IMR-90 (cell line): ENCODE measurements around the gene ZFYVE26. TPM values are rescaled to one million over a fixed set of nuclear protein-coding genes. Genes with fewer than 3 reads are reported as not detected.

ENCODE experiments used
- ATAC-seq: fragments of 200-7000 bp; cut with Tn5 transposase; 2 replicates; pipeline ENCODE4 v1.9.1; 2020; ENCODE audit warnings: low read depth, mild to moderate bottlenecking, moderate library complexity
- BruUV-seq: library from RNA; stranded (reverse); fragments of 400-500 nt; replicated peaks from 2 replicates; lab custom pipeline; 2021; lab: Mats Ljungman, UMichigan
- CTCF ChIA-PET: fragments of 300-600 bp; formaldehyde crosslinking; extraction: SDS; loops from one replicate; lab custom pipeline; 2021; ENCODE audit warnings: antibody characterized with exemption; lab: Yijun Ruan, JAX
- POLR2A ChIA-PET: fragments of 300-600 bp; sonication (Branson Sonifier 250); formaldehyde crosslinking; loops from one replicate; lab custom pipeline; 2022; ENCODE audit warnings: antibody characterized with exemption; ENCODE audit not compliant: unreplicated experiment; lab: Charles Lee
- DNase-seq: peaks from one replicate; pipeline ENCODE4 v3.0.0; 2013
- H2AFZ ChIP-seq: replicated peaks from 2 replicates; pipeline ENCODE3; 2013; ENCODE audit warnings: low read length, mild to moderate bottlenecking; ENCODE audit not compliant: poor library complexity
- H2AK5ac ChIP-seq: 2 replicates; pipeline ENCODE4 v1.6.1; 2013; ENCODE audit warnings: low read depth, low read length, inconsistent platforms
- H2AK9ac ChIP-seq: replicated peaks from 2 replicates; pipeline ENCODE3; 2013; ENCODE audit warnings: mild to moderate bottlenecking, low read depth, low read length, moderate library complexity; ENCODE audit not compliant: poor library complexity
- H2BK120ac ChIP-seq: 2 replicates; pipeline ENCODE4 v1.6.1; 2013; ENCODE audit warnings: low read depth, low read length, inconsistent platforms
- H2BK15ac ChIP-seq: 3 replicates; pipeline ENCODE4 v1.6.1; 2013; ENCODE audit warnings: low read depth, low read length, inconsistent platforms
- H2BK20ac ChIP-seq: 2 replicates; pipeline ENCODE4 v1.6.1; 2013; ENCODE audit warnings: low read depth, mild to moderate bottlenecking, inconsistent platforms, low read length, moderate library complexity
- H2BK5ac ChIP-seq: 2 replicates; pipeline ENCODE4 v1.6.1; 2013; ENCODE audit warnings: mild to moderate bottlenecking, low read depth, low read length, inconsistent platforms; ENCODE audit not compliant: poor library complexity, severe bottlenecking
- H3K14ac ChIP-seq: replicated peaks from 2 replicates; pipeline ENCODE4 v1.6.1; 2013; ENCODE audit warnings: low read depth, low read length, inconsistent platforms
- H3K18ac ChIP-seq: 2 replicates; pipeline ENCODE4 v1.6.1; 2013; ENCODE audit warnings: low read depth, low read length, control low read depth
- H3K23ac ChIP-seq: 2 replicates; pipeline ENCODE4 v1.6.1; 2013; ENCODE audit warnings: low read depth, low read length, inconsistent platforms
- H3K27ac ChIP-seq: 2 replicates; pipeline ENCODE4 v1.5.1; 2013; ENCODE audit warnings: mild to moderate bottlenecking, control low read depth, low read length; ENCODE audit not compliant: insufficient read depth
- H3K27me3 ChIP-seq: 2 replicates; pipeline ENCODE4 v1.6.1; 2013; ENCODE audit warnings: low read length; ENCODE audit not compliant: control insufficient read depth, insufficient read depth
- H3K36me3 ChIP-seq: 2 replicates; pipeline ENCODE4 v1.6.1; 2013; ENCODE audit warnings: low read length, mixed read lengths; ENCODE audit not compliant: control insufficient read depth, insufficient read depth
- H3K4ac ChIP-seq: 2 replicates; pipeline ENCODE4 v1.6.1; 2013; ENCODE audit warnings: low read depth, low read length, inconsistent platforms
- H3K4me1 ChIP-seq: 2 replicates; pipeline ENCODE4 v1.6.1; 2013; ENCODE audit warnings: low read length, mixed read lengths; ENCODE audit not compliant: control insufficient read depth, insufficient read depth
- H3K4me2 ChIP-seq: 2 replicates; pipeline ENCODE4 v1.6.1; 2013; ENCODE audit warnings: low read depth, mild to moderate bottlenecking, control low read depth, low read length, moderate library complexity
- H3K4me3 ChIP-seq: 2 replicates; pipeline ENCODE4 v1.5.1; 2013; ENCODE audit warnings: low read depth, mild to moderate bottlenecking, control low read depth, low read length, moderate library complexity; ENCODE audit not compliant: insufficient read depth
- H3K56ac ChIP-seq: 2 replicates; pipeline ENCODE4 v1.6.1; 2013; ENCODE audit warnings: low read length, inconsistent platforms; ENCODE audit not compliant: insufficient read depth; ENCODE audit errors: extremely low read depth
- H3K79me1 ChIP-seq, 2 experiments: 2 replicates each; pipeline ENCODE4 v1.6.1; 2013; ENCODE audit warnings: low read length in 2 of 2, inconsistent platforms in 1 of 2, low read depth in 1 of 2
- H3K9ac ChIP-seq: 2 replicates; pipeline ENCODE4 v1.6.1; 2013; ENCODE audit warnings: low read depth, low read length, control low read depth
- H3K9me1 ChIP-seq: 2 replicates; pipeline ENCODE4 v1.6.1; 2013; ENCODE audit warnings: low read length, inconsistent platforms; ENCODE audit not compliant: insufficient read depth
- H3K9me3 ChIP-seq: 2 replicates; pipeline ENCODE4 v1.6.1; 2013; ENCODE audit warnings: low read length; ENCODE audit not compliant: control insufficient read depth, insufficient read depth
- H4K20me1 ChIP-seq: 2 replicates; pipeline ENCODE4 v1.6.1; 2013; ENCODE audit warnings: low read length, inconsistent platforms; ENCODE audit not compliant: insufficient read depth
- H4K5ac ChIP-seq: 2 replicates; pipeline ENCODE4 v1.6.1; 2013; ENCODE audit warnings: mild to moderate bottlenecking, low read depth, low read length, control low read depth
- H4K8ac ChIP-seq, 2 experiments: 2 replicates each; pipeline ENCODE4 v1.6.1; 2013; ENCODE audit warnings: low read depth in 2 of 2, low read length in 2 of 2, control low read depth in 1 of 2, inconsistent platforms in 1 of 2
- H4K91ac ChIP-seq: 2 replicates; pipeline ENCODE4 v1.6.1; 2013; ENCODE audit warnings: low read depth, low read length, inconsistent platforms; ENCODE audit not compliant: insufficient read depth
- BHLHE40 ChIP-seq: fragments of 150-350 bp; IDR thresholded peaks from 2 replicates; pipeline ENCODE4 v1.6.1; 2016; ENCODE audit warnings: mild to moderate bottlenecking, low read depth, low read length
- CEBPB ChIP-seq: IDR thresholded peaks from 2 replicates; pipeline ENCODE4 v1.6.1; 2012; ENCODE audit warnings: low read depth, low read length, improper control_type of control experiment
- CHD1 ChIP-seq: IDR thresholded peaks from 2 replicates; pipeline ENCODE4 v1.6.1; 2012; ENCODE audit warnings: low read depth, low read length, improper control_type of control experiment
- ELK1 ChIP-seq: fragments of 150-350 bp; IDR thresholded peaks from 2 replicates; pipeline ENCODE4 v1.6.1; 2016; ENCODE audit warnings: low read depth, mild to moderate bottlenecking, low read length, moderate library complexity, borderline replicate concordance
- FOS ChIP-seq: fragments of 150-350 bp; IDR thresholded peaks from 2 replicates; pipeline ENCODE4 v1.6.1; 2016; ENCODE audit warnings: low read depth, low read length
- MAFK ChIP-seq: IDR thresholded peaks from 2 replicates; pipeline ENCODE4 v1.6.1; 2012; ENCODE audit warnings: low read depth, low read length, improper control_type of control experiment
- MAZ ChIP-seq: IDR thresholded peaks from 2 replicates; pipeline ENCODE4 v1.6.1; 2012; ENCODE audit warnings: low read depth, mild to moderate bottlenecking, low read length, improper control_type of control experiment, moderate library complexity, borderline replicate concordance
- MXI1 ChIP-seq: IDR thresholded peaks from 2 replicates; pipeline ENCODE4 v1.6.1; 2012; ENCODE audit warnings: low read depth, mild to moderate bottlenecking, low read length, moderate library complexity, borderline replicate concordance
- POLR2A ChIP-seq: IDR thresholded peaks from 2 replicates; pipeline ENCODE4 v1.6.1; 2012; ENCODE audit warnings: mild to moderate bottlenecking, low read depth, low read length
- RAD21 ChIP-seq: IDR thresholded peaks from 2 replicates; pipeline ENCODE4 v1.6.1; 2012; ENCODE audit warnings: low read length, improper control_type of control experiment
- RCOR1 ChIP-seq: IDR thresholded peaks from 2 replicates; pipeline ENCODE4 v1.6.1; 2012; ENCODE audit warnings: mild to moderate bottlenecking, low read length, improper control_type of control experiment; ENCODE audit not compliant: insufficient replicate concordance
- RFX5 ChIP-seq: IDR thresholded peaks from 2 replicates; pipeline ENCODE4 v1.8.0; 2012; ENCODE audit warnings: low read depth, mild to moderate bottlenecking, low read length, moderate library complexity
- SMC3 ChIP-seq: fragments of 150-350 bp; IDR thresholded peaks from 2 replicates; pipeline ENCODE4 v1.6.1; 2016; ENCODE audit warnings: low read depth, mild to moderate bottlenecking, antibody characterized with exemption, low read length, moderate library complexity
- WGBS, 2 experiments: methylation state at CpG; one replicate each; pipeline versions ENCODE4 v1.1.5 to v1.1.7; 2013; ENCODE audit warnings: missing lambda C conversion rate in 2 of 2; ENCODE audit not compliant: insufficient read length in 1 of 2; ENCODE audit errors: extremely low coverage in 2 of 2; 5-methylcytosine and 5-hydroxymethylcytosine counted together
- dilution Hi-C: fragments of 300-500 bp; cut with HindIII; formaldehyde crosslinking; loops from one replicate; pipeline ENCODE4 v1.14.3; 2018; ENCODE audit warnings: low sequenced_read_pairs; ENCODE audit not compliant: unreplicated experiment
- in situ Hi-C: fragments of 300-500 bp; cut with MboI; formaldehyde crosslinking; loops from 3 replicates; pipeline ENCODE4 v1.14.3; 2019; ENCODE audit warnings: low sequenced_read_pairs, inconsistent platforms, mixed read lengths
- intact Hi-C: fragments of 100-400 bp; cut with micrococcal nuclease; formaldehyde crosslinking; loops from 2 replicates; pipeline ENCODE4 v1.10.0; 2022
- polyA plus RNA-seq, 3 experiments: library from polyadenylated mRNA; depleted of rRNA; stranded (reverse); fragments of >200 nt; gene quantifications; 2 replicates each; pipeline ENCODE4 v1.2.3, GENCODE V29; 2012; ENCODE audit warnings: low replicate concordance in 1 of 3
- total RNA-seq: library from RNA; depleted of rRNA; stranded (reverse); fragments of >200 nt; gene quantifications from 2 replicates; pipeline ENCODE4 v1.2.3, GENCODE V29; 2012
- TF ChIP-seq, protein P1 (sequence below): fragments of 150-350 bp; IDR thresholded peaks from 2 replicates; pipeline ENCODE4 v1.6.1; 2017; ENCODE audit warnings: mild to moderate bottlenecking, antibody characterized with exemption, low read length, low read depth
- TF ChIP-seq, protein P2 (sequence below): conservative IDR thresholded peaks from 2 replicates; pipeline ENCODE4 v1.5.1; 2012; ENCODE audit warnings: mild to moderate bottlenecking, low read depth, low read length, improper control_type of control experiment

Gene ZFYVE26
- total and polyA plus RNA-seq, 2 of the 4 experiments (the other 2 are of a cell fraction): 6.0 to 11.1 TPM

DNA sequence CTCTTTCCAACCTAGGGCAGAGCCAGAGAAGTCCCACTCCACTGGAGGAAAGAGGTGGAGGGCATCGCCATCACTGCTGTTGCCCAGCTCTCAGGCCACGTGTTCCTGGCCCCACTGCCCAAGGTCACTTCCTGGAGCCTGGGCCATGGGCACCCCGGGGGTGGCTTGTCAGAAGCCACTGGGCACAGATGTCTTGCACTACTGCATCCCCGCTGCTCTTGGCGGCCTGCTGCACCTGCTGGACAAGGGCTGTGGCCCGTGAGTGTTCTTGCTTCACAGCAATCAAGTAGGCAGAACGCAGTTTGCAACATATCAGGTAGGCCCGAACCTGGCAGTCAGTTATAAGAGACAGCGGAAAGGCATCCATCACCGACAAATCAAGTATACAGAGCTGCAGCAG lies 68.1 kb downstream of the ZFYVE26 start:
- H3K79me1 ChIP-seq: no peaks in the 10 kb centered on the region
- no TSS peak for BruUV-seq
- WGBS, 2 experiments: 92% methylated on average over 2 of the region's 10 CpGs; no CpG with 5 or more reads in 1 of the 2 experiments
- no peaks in the 10 kb centered on the region for H4K20me1 ChIP-seq
- H2BK15ac ChIP-seq: no peak overlapping the region
- H4K5ac ChIP-seq: no peak overlapping the region
- H2BK120ac ChIP-seq: no peak overlapping the region
- no peak overlapping the region for H3K9ac ChIP-seq
- no peaks in the 10 kb centered on the region; the same call in 1 of the 2 replicates for H3K9me1 ChIP-seq
- H3K4me2 ChIP-seq: no peak overlapping the region
- H3K23ac ChIP-seq: no peak overlapping the region
- H3K27ac ChIP-seq: no peak overlapping the region
- H3K36me3 ChIP-seq: peaks cover 37% of the 10 kb centered on the region
- POLR2A ChIA-PET: no interaction called here
- H3K27me3 ChIP-seq: no peaks in the 10 kb centered on the region
- no peak for ATAC-seq
- CTCF ChIA-PET: interaction anchor here (0.6 kb wide), 1 partner anchor 38 kb away, joined by 3 read pairs; no protein-coding TSS in a partner anchor
- no peak overlapping the region for H2AFZ ChIP-seq
- H4K8ac ChIP-seq: no peak overlapping the region
- H2BK20ac ChIP-seq: no peak overlapping the region
- no peak overlapping the region for H2BK5ac ChIP-seq
- no peak overlapping the region for H3K4ac ChIP-seq
- DNase-seq: no peak
- intact Hi-C loops: no loop called here
- in situ Hi-C loops: no loop called here
- H3K56ac ChIP-seq: no peak overlapping the region
- no peak overlapping the region for H4K91ac ChIP-seq
- H2AK5ac ChIP-seq: no peak overlapping the region
- no peak overlapping the region for H3K14ac ChIP-seq
- H3K18ac ChIP-seq: no peak overlapping the region
- dilution Hi-C loops: no loop called here
- no peaks in the 10 kb centered on the region for H3K4me1 ChIP-seq
- no peak for TF ChIP-seq MAFK
- no peak for TF ChIP-seq CEBPB
- TF ChIP-seq, protein P1, sequence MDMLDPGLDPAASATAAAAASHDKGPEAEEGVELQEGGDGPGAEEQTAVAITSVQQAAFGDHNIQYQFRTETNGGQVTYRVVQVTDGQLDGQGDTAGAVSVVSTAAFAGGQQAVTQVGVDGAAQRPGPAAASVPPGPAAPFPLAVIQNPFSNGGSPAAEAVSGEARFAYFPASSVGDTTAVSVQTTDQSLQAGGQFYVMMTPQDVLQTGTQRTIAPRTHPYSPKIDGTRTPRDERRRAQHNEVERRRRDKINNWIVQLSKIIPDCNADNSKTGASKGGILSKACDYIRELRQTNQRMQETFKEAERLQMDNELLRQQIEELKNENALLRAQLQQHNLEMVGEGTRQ: no peak
- no peak for TF ChIP-seq CHD1
- no peak for TF ChIP-seq RAD21
- TF ChIP-seq RFX5: no peak
- no peak for TF ChIP-seq BHLHE40
- TF ChIP-seq MXI1: no peak
- no peak for TF ChIP-seq SMC3
- TF ChIP-seq, protein P2, sequence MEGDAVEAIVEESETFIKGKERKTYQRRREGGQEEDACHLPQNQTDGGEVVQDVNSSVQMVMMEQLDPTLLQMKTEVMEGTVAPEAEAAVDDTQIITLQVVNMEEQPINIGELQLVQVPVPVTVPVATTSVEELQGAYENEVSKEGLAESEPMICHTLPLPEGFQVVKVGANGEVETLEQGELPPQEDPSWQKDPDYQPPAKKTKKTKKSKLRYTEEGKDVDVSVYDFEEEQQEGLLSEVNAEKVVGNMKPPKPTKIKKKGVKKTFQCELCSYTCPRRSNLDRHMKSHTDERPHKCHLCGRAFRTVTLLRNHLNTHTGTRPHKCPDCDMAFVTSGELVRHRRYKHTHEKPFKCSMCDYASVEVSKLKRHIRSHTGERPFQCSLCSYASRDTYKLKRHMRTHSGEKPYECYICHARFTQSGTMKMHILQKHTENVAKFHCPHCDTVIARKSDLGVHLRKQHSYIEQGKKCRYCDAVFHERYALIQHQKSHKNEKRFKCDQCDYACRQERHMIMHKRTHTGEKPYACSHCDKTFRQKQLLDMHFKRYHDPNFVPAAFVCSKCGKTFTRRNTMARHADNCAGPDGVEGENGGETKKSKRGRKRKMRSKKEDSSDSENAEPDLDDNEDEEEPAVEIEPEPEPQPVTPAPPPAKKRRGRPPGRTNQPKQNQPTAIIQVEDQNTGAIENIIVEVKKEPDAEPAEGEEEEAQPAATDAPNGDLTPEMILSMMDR: no peak
- no peak for TF ChIP-seq MAZ
- no peak for TF ChIP-seq ELK1
- no peak for TF ChIP-seq POLR2A
- TF ChIP-seq FOS: no peak
- no peak for TF ChIP-seq RCOR1
- H3K9me3 ChIP-seq: no peaks in the 10 kb centered on the region
- H2AK9ac ChIP-seq: no peak overlapping the region
- H3K4me3 ChIP-seq: no peak overlapping the region
